ENCODE measurements around the gene SPATA24. TPM values are rescaled to one million over a fixed set of nuclear protein-coding genes. Genes with fewer than 3 reads are reported as not detected.

SPATA24 gene
- total RNA-seq, 1 donor = 1.3 TPM

GRCh38 chr5:139425497-139425896, 21.6 kb upstream of the SPATA24 start:
- H3K27me3 ChIP-seq (ENCODE audit: insufficient read depth, low read length) = no peaks in the 10 kb centered on the region
- H3K9me3 ChIP-seq (ENCODE audit: low read depth, low read length) = no peaks in the 10 kb centered on the region
- H3K4me3 ChIP-seq (ENCODE audit: low read length) = no peak overlapping the region
- no peaks in the 10 kb centered on the region for H3K4me1 ChIP-seq (ENCODE audit: insufficient read depth, low read length)

- Histone ChIP-seq H3K4me3 (ENCODE audit: low read length) (no peak overlapping the region), H3K9me3 (ENCODE audit: low read depth, low read length) (no peaks in the 10 kb centered on the region), H3K4me1 (ENCODE audit: insufficient read depth, low read length) (no peaks in the 10 kb centered on the region), H3K27me3 (ENCODE audit: insufficient read depth, low read length) (no peaks in the 10 kb centered on the region)
Measured at GRCh38 chr5:139422307-139422893, 18.5 kb upstream of the SPATA24 start.

- H3K4me1 ChIP-seq (ENCODE audit: insufficient read depth, low read length) = peaks cover 4% of the 10 kb centered on the region
Measured at GRCh38 chr5:139419226-139420192, 15.6 kb upstream of the SPATA24 start.

GRCh38 chr5:139418793-139419192, 14.9 kb upstream of the SPATA24 start:
- Histone ChIP-seq H3K4me3 (ENCODE audit: low read length) (no peak overlapping the region), H3K4me1 (ENCODE audit: insufficient read depth, low read length) (peaks cover 4% of the 10 kb centered on the region), H3K27me3 (ENCODE audit: insufficient read depth, low read length) (no peaks in the 10 kb centered on the region), H3K9me3 (ENCODE audit: low read depth, low read length) (no peaks in the 10 kb centered on the region)

More at GRCh38 chr5:139419226-139420192, 15.6 kb upstream of the SPATA24 start:
- H3K4me3 ChIP-seq (ENCODE audit: low read length) = no peak overlapping the region
- H3K9me3 ChIP-seq (ENCODE audit: low read depth, low read length) = no peaks in the 10 kb centered on the region
- H3K27me3 ChIP-seq (ENCODE audit: insufficient read depth, low read length) = no peaks in the 10 kb centered on the region

- H3K4me1 ChIP-seq (ENCODE audit: insufficient read depth, low read length) = peaks cover 4% of the 10 kb centered on the region
- no peak overlapping the region for H3K4me3 ChIP-seq (ENCODE audit: low read length)
- no peaks in the 10 kb centered on the region for H3K27me3 ChIP-seq (ENCODE audit: insufficient read depth, low read length)
- no peaks in the 10 kb centered on the region for H3K9me3 ChIP-seq (ENCODE audit: low read depth, low read length)
Measured at GRCh38 chr5:139417214-139417613, 13.3 kb upstream of the SPATA24 start.

GRCh38 chr5:139416651-139417050, 12.8 kb upstream of the SPATA24 start:
- peaks cover 4% of the 10 kb centered on the region for H3K4me1 ChIP-seq (ENCODE audit: insufficient read depth, low read length)

GRCh38 chr5:139415869-139416268, 12.0 kb upstream of the SPATA24 start:
- no peaks in the 10 kb centered on the region for H3K27me3 ChIP-seq (ENCODE audit: insufficient read depth, low read length)
- H3K4me1 ChIP-seq (ENCODE audit: insufficient read depth, low read length) = peaks cover 4% of the 10 kb centered on the region
- no peaks in the 10 kb centered on the region for H3K9me3 ChIP-seq (ENCODE audit: low read depth, low read length)
- H3K4me3 ChIP-seq (ENCODE audit: low read length) = no peak overlapping the region

More at GRCh38 chr5:139416651-139417050, 12.8 kb upstream of the SPATA24 start:
- Histone ChIP-seq H3K4me3 (ENCODE audit: low read length) (no peak overlapping the region), H3K27me3 (ENCODE audit: insufficient read depth, low read length) (no peaks in the 10 kb centered on the region), H3K9me3 (ENCODE audit: low read depth, low read length) (no peaks in the 10 kb centered on the region)

GRCh38 chr5:139415221-139415861, 11.5 kb upstream of the SPATA24 start:
- H3K4me3 ChIP-seq (ENCODE audit: low read length) = no peak overlapping the region

GRCh38 chr5:139414581-139415130, 10.8 kb upstream of the SPATA24 start:
- Histone ChIP-seq H3K27me3 (ENCODE audit: insufficient read depth, low read length) (no peaks in the 10 kb centered on the region), H3K4me1 (ENCODE audit: insufficient read depth, low read length) (peaks cover 4% of the 10 kb centered on the region), H3K4me3 (ENCODE audit: low read length) (no peak overlapping the region), H3K9me3 (ENCODE audit: low read depth, low read length) (no peaks in the 10 kb centered on the region)

More at GRCh38 chr5:139415221-139415861, 11.5 kb upstream of the SPATA24 start:
- H3K27me3 ChIP-seq (ENCODE audit: insufficient read depth, low read length) = no peaks in the 10 kb centered on the region
- no peaks in the 10 kb centered on the region for H3K9me3 ChIP-seq (ENCODE audit: low read depth, low read length)
- peaks cover 4% of the 10 kb centered on the region for H3K4me1 ChIP-seq (ENCODE audit: insufficient read depth, low read length)

- Histone ChIP-seq H3K4me1 (ENCODE audit: insufficient read depth, low read length) (peaks cover 4% of the 10 kb centered on the region), H3K4me3 (ENCODE audit: low read length) (no peak overlapping the region), H3K27me3 (ENCODE audit: insufficient read depth, low read length) (no peaks in the 10 kb centered on the region), H3K9me3 (ENCODE audit: low read depth, low read length) (no peaks in the 10 kb centered on the region)
Measured at GRCh38 chr5:139413963-139414362, 10.1 kb upstream of the SPATA24 start.

GRCh38 chr5:139413153-139413552, 9.3 kb upstream of the SPATA24 start:
- H3K27me3 ChIP-seq (ENCODE audit: insufficient read depth, low read length) = no peaks in the 10 kb centered on the region
- H3K4me1 ChIP-seq (ENCODE audit: insufficient read depth, low read length) = peaks cover 7% of the 10 kb centered on the region
- no peaks in the 10 kb centered on the region for H3K9me3 ChIP-seq (ENCODE audit: low read depth, low read length)
- H3K4me3 ChIP-seq (ENCODE audit: low read length) = no peak overlapping the region

GRCh38 chr5:139410993-139411828, 7.3 kb upstream of the SPATA24 start:
- Histone ChIP-seq H3K4me1 (ENCODE audit: insufficient read depth, low read length) (peaks cover 19% of the 10 kb centered on the region), H3K4me3 (ENCODE audit: low read length) (no peak overlapping the region), H3K9me3 (ENCODE audit: low read depth, low read length) (no peaks in the 10 kb centered on the region), H3K27me3 (ENCODE audit: insufficient read depth, low read length) (no peaks in the 10 kb centered on the region)

- H3K27me3 ChIP-seq (ENCODE audit: insufficient read depth, low read length) = no peaks in the 10 kb centered on the region
- peaks cover 17% of the 10 kb centered on the region for H3K4me1 ChIP-seq (ENCODE audit: insufficient read depth, low read length)
- H3K9me3 ChIP-seq (ENCODE audit: low read depth, low read length) = no peaks in the 10 kb centered on the region
- H3K4me3 ChIP-seq (ENCODE audit: low read length) = no peak overlapping the region
Measured at GRCh38 chr5:139410121-139410992, 6.5 kb upstream of the SPATA24 start.

Data from mononuclear cell (primary cell).